Inferior parietal cortex (tissue), 1 donor: ENCODE results near the gene ZNF891.

ENCODE experiments used
- DNase-seq: peaks from one replicate; pipeline ENCODE4 v3.0.0-alpha.2; 2016; ENCODE audit errors: extremely low spot score

Gene ZNF891

DNA sequence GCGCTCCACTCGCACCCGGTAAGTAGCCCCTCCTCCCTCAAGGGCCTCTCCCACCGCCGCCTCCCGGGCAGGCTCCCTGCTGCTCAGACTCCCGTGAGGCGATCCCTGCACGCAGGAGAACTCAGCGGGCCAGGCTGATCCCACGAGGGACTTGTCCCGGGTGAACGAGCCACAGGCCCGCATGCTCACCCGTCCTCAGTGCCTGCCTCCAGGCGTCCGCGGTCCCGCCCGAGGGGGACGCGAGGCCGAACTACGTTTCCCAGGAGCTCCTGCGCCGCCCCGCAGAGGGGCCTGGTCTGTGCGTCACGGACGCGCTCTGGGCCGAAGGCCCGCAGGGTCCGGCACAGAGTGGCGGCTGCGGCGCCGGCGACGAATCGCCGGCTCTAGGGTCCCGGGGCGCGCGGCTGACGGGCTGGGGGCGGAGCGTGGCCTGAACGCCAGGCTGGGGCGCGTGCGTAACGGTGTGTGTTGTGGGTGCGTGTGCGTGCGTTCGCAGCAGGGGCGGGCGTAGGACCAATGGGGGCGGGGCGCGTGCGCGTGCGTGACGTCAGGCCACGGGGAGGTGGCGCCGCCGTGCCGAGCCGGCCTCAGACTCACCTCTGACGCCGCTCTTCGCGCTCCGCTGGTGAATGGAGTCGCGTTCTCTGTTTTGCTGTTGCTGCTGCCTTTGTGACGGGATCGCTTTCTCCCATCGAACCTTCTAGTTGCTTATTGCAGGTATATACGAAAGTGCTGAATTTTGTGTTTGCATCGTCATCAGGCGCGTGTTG, at the start of gene ZNF891, which contains the start of gene ZNF10:
ZNF891 (minus strand) TSS at position 237 of the 770 bp plus-strand sequence. CDS start 8,356 bp downstream, outside the sequence.
ZNF10 (plus strand) TSS at position 590 of the 770 bp plus-strand sequence. CDS start 13,866 bp downstream, outside the sequence.
- DNase-seq, result peak; percentile 88

DNA sequence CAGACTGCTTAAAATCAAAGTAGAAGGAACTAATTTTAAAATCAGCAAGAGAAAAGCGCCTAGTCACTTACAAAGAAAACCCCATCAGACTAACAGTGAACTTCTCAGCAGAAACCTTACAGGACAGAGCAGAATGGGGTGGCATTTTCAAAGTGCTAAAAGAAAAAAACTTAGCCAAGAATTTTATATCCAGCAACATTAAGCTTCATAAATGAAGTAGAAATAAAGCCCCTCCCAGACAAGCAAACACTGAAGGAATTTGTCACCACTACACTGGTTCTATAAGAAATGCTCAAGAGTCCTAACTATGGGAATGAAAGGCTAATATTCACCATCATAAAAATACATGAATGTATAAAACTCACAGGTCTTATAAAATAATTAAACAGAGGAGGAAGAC, 44.8 kb upstream of the ZNF891 start:
- DNase-seq, result no peak

DNA sequence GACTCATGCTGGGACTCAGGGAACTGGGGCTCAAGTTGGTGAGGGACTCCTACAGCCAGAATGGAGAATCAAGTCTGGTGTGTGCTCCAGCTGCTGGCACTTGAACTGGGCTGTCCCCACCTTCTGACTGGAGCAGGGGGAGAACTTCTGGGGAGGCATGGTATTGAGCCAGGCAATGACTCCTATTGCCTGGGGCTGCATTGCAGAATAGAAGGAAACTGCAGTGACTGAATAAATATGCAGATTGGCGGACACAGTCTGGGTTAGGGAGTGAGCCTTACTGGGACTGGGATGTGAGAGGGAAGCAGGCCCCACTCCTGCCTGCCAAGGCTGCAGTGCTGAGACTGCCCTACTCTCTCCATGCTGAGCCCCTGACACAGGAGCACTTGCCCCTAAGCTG, 42.4 kb upstream of the ZNF891 start:
- DNase-seq, result no peak

DNA sequence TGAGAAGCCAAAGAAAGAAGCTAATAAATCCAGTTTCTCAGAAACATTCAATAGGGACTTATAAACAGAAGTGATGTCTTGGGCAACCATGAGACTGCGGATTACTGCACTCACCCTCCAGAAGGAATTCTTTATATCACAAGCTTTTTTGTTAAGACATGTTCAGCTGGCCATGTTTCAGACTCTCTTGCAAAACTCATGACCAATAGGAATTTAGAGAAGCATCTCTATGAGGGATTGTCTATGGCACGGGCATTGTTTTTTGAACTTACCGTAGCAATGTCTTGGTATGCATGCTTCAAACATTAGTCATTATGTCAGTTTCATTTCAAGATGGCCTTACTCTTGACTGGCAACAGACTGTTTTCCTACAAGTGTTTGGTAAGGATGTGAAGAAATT, 35.7 kb upstream of the ZNF891 start:
- no peak for DNase-seq

DNA sequence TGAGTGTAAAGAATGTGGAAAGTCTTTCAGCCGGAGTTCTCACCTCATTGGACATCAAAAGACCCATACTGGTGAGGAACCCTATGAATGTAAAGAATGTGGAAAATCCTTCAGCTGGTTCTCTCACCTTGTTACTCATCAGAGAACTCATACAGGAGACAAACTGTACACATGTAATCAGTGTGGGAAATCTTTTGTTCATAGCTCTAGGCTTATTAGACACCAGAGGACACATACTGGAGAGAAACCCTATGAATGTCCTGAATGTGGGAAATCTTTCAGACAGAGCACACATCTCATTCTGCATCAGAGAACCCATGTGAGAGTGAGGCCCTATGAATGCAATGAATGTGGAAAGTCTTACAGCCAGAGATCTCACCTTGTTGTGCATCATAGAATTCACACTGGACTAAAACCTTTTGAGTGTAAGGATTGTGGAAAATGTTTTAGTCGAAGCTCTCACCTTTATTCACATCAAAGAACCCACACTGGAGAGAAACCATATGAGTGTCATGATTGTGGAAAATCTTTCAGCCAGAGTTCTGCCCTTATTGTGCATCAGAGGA, 26.1 kb upstream of the ZNF891 start:
- no peak for DNase-seq

DNA sequence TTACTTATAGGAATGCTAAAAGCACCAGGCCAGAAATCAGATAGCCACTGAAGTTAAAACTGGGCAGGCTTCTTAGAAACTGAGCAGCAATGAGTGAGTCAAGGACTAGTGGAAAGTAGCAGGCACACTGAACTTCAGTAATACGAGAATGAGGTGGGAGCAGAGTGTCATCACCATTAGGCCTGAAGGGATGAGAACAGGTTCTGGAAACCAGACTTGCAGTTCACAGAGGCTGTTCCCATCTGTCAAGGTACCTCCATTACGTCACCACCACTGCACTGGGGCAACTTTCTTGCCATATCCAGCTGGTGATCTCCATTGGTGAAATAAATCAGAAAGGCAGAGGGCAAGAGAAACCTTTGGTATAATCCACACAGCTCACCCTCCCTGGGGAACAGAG, 15.9 kb upstream of the ZNF891 start:
- DNase-seq, result no peak

DNA sequence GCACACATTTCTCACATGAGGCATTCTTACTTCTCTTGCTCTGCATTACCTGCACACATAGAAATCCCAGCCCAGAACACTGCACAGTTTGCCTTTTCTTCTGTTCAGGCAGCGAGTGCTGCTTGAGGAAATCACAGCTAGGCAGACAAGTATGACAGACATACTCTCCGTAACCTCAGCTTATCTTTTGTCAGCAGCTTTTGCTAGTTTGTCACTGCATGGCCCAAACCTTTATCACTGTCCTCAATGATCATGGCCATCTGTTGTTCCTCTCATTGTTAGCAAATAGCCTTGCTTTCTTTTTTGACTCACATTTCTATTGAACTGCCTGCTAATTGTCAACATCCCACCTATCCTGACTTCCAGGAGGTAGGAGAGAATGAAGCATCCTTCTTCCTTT, 5.7 kb upstream of the ZNF891 start:
- no peak for DNase-seq

DNA sequence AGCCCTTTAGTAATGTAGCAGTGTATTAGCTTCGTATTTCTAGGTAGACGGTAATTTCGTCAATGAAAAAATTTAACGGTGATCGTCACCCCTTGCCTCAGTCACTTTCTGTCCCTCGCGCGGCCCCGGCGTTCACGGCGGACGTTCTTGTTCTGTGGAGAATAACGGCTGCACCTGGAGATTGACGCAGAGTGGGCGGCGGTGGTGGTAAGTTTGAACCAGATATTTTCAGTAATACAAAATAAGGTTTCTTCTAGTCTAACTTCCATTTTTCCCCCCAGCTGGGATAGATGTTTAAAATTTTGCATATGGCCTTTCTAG, 694 bp upstream of the ZNF891 start:
- no peak for DNase-seq

DNA sequence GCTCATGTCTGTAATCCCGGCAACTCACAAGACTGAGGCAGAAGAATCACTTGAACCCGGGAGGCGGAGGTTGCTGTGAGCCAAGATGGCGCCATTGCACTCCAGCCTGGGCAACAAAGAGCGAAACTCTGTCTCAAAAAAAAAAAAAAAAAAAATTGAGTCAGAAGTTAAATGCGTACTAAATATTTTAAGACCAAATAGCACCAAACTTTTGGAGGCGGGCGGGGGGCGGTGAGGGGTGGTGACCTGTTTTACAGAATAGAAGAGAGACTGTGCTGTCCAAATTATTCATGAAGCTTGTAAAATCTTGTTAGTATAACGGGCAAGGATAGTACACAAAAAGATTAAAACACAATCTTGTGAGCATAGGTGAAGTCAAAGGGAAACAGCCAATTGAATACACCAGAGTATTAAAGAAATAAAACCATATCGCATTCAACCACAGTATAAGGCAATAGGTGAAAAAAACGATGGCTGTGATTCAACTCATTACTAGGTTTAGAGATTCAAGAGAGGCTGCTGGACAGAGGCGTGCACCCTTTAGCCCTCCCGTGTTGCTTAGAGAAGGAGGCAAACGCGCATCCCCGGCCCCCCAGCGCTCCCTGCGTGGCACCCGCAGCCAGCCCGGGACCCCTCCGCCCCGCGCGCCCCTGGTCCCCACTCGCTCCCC, 571 bp downstream of the ZNF891 start:
- peak; percentile 8 for DNase-seq

DNA sequence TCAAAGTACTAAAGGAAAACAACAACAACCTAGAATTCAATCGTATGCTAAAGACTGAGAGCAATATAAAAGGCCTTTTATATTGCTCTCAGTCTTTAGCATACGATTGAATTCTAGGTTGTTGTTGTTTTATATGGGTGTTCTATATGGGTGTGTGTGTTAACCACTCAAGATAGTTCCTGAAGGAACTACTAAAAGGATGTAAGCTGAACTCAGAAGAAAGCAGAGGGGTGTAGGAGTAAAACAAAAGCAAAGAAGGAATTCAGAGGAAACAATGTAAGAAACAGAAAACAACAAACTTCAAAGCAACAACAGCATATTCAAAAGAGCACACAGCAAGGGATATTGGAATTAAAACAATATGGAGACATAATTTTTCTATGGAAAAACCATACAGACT, 5.4 kb downstream of the ZNF891 start:
- DNase-seq, result no peak

DNA sequence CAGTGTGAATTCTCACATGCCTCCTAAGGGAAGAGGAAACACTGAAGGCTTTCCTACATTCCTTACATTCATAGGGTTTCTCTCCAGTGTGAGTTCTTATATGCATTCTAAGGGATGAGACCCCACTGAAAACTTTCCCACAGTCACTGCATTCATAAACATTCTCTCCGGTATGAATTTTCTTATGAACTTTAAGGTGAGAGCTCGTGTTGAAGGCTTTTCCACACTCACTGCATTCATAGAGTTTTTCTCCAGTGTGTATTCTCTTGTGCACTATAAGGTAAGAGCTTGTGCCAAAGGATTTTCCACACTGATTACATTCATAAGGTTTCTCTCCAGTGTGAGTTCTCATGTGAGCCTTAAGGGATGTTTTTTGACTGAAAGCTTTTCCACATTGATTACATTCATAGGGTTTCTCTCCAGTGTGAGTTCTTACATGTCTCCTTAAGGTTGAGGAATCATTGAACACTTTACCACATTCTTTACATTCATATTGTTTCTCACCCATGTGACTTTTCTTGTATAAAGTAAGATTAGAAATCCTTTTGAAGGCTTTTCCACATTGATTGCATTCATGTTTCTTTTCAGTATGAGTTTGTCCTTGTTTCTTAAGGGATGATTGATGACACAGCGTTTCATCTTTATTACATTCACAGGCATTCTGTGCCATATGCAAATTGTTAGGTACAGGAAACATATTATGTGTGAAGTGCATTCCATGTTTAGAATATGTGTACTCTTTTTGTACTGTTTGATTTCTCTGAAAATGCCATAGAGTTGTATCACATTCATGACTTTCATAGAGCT, 9.5 kb downstream of the ZNF891 start:
- DNase-seq, result no peak

DNA sequence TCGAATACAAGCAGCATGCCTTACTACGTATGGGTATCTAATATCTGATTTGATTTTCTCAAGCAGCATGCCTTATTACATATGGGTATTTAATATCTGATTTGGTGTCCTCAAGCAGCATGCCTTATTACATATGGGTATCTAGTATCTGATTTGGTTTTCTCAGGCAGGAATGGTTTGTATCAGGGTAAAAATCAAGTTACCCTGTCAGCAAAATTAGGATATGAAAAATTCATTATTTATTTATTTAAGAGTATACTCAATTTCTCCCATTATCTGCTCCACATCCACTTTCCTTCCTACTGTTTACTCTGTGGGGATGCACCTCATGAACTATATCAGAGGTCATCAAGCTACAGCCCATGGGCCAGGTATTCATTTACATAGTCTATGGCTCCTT, 21.9 kb downstream of the ZNF891 start:
- DNase-seq, result no peak

DNA sequence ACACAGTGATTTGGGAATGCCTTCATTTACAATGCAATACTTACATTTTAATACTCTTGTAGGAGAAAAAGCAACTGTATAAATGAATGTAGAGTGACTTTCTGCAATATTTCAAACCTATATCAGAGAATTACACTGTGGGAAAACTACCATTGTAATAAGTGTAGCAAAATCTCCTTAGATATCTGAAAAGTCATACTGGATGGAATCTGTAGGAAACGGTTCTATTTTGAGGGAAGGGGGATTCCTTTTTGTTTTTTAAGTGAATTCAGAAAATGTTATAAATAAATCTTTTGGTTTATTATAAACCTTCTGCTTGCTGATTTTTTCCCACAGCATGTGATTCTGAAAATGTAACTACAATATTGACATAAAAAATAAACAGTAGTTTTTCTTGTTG, 23.0 kb downstream of the ZNF891 start:
- DNase-seq, result no peak

DNA sequence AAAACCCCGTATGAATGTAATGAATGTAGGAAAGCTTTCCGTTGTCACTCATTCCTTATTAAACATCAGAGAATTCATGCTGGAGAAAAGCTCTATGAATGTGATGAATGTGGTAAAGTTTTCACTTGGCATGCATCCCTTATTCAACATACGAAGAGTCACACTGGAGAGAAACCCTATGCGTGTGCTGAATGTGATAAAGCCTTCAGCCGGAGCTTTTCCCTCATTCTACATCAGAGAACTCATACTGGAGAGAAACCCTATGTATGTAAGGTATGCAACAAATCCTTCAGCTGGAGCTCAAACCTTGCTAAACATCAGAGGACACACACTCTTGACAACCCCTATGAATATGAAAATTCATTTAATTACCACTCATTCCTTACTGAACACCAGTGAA, 23.8 kb downstream of the ZNF891 start:
- DNase-seq, result no peak

DNA sequence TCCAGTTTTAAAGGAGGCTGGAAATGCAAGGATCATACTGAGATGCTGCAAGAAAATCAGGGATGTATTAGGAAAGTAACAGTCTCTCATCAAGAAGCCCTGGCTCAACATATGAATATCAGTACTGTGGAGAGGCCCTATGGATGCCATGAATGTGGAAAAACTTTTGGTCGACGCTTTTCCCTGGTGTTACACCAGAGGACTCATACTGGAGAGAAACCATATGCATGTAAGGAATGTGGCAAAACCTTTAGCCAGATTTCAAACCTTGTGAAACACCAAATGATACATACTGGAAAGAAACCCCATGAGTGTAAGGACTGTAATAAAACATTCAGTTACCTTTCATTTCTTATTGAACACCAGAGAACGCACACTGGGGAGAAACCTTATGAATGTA, 24.5 kb downstream of the ZNF891 start:
- no peak for DNase-seq

DNA sequence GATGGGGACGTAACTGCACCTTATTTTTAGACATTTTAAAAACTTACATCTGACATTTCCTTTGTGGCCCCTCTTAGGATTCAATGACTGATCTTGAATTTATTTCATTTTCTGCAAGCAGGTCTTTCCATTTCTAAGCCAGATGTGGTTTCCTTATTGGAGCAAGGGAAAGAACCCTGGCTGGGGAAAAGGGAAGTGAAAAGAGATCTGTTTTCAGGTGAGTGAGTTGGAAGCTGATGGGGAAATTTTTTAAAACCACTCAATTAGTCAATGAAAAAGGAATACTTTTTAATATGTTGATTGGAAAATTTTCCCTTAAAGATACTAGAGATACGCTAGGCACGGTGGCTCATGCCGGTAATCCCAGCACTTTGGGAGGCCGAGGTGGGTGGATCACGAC, 46.7 kb downstream of the ZNF891 start:
- no peak for DNase-seq

DNA sequence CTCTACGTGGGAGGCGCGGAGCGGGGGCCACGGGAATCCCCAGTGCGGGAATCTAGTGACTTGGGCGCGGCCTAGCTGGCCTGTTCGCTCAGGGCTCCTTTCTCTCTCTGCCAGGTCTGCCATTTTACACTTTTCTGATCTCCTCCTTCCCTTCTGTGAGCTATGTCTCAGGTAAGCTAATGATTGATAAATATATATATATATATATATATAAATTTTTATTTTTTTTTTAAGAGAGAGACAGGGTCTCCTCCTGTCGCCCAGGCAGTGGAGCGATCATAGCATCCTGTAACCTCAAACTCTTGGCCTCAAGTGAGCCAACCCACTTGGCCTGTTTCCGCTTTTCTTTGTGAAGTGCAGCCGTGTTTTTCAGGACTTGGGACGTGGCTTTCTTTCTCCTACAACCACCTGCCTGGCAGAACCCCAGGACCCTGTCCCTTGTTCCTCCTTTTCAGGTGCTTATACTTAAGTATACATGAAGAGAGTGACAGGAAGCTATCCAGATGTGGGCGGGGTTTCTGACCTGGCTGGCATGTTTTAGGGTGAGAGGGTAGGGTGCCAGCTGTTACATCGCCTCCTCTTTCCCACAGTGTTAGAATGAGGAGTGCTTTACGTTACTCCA, 48.8 kb downstream of the ZNF891 start:
- DNase-seq, result no peak

DNA sequence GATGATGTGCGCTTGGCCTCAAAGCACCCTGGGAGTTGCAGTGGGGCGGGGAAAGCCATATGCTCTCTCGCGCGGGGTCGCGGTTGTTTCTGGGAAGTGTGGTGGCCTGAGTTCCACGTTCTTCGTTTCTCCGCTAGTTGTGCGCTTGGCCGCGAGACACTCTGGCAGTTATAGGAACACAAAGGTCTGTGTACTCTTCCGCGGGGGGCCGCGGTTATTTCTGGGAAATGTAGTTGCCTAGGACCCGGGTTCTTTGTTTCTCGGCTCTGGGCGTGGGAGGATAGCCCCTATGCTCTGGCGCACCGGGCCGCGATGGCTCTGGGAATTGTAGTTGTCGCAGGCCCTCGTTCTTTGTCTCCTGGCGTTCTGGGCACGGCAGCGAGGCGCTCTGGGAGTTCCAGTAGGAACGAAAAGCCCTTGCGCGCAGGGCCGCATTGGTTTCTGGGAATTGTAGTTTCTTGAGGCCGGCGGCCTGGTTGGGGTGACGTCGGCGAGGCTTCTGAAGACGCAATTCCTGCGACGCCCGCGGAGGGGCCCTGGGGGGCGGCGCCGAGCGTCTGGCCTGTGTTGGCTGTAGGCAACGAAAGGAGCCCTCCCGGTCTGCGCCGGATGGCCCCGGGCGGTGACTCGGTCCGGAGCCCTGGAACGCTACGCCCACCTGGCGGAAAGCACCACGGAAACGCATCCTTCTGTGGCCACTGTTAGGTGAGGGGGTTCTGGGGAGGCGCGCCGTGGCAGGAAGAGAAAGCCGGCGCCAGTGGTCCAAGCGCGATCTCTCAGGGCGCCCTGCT, 49.5 kb downstream of the ZNF891 start, which contains the start of gene ZNF140:
ZNF140 (plus strand) TSS at position 556 of the 791 bp plus-strand sequence. CDS start 398 bp downstream, outside the sequence.
- DNase-seq, result peak; percentile 99

DNA sequence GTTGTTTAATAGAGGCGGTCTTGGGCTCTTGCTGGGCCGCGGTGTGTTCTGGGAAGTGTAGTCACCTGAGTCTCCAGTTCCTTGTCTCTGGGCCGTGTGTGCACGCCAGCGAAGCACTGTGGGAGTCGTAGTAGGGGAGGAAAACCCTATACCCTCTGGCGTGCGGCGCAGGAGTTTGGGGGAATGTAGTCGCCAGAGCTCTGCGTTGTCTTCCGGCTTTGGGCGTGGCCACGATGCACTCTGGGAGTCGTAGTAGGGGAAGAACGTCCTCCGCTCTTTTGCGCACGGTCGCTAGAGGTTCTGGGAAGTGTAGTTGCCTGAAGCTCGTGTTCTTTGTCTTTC, 50.1 kb downstream of the ZNF891 start:
- peak; percentile 99 for DNase-seq

DNA sequence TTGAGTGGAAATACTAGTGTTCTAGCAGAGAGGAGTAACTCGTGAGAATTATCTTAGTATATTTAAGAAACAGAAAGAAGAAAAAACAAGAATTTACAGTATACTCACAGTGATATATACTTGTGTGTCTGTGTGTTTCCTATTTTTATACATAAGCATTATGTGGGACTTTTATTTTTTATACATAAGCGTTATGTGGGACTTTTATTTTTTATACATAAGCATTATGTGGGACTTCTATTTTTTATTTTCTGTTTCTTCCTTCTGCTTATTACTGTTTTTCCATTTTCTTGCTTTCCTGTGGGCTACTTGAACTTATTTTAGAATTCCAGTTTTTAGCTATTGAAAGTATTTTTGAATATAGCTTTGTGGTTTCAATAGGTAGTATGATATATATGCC, 56.2 kb downstream of the ZNF891 start:
- no peak for DNase-seq

DNA sequence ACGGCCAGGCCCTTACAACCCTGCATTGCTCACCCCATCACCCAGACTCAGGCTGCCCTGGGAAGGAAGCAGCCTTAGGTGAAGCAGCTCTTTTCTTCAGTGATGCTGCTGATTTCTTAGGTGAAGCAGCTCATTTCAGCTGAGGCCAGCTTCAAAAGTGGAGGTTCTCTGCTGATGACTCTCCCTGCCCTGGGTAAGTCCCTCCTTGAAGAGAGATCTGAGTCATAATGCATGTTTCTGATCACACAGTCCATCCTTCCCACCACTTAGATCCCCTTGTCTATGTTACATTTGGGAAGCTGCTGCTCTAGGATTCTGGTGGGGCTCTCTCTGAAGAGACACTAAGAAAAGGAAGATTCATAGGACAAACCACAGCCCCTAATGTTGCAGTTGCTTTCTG, 66.5 kb downstream of the ZNF891 start:
- no peak for DNase-seq
